Measurements from ENCODE around the gene PDE3B. TPM values are rescaled to one million over a fixed set of nuclear protein-coding genes. Genes with fewer than 3 reads are reported as not detected.
"Not testable (repeated sequence)": the region's sequence is repeated elsewhere in the genome, so short reads cannot be mapped to it uniquely, and the experiment has no call there.

PDE3B gene
- total and polyA plus RNA-seq, 2 donors: 9.8 to 32.9 TPM

- peaks cover 0 to 2% of the 10 kb centered on the region in 2 donors for H3K36me3 ChIP-seq (ENCODE audit: control insufficient read depth in 2 of 2, insufficient read depth in 2 of 2, low read length in 1 of 2)
- H3K27me3 ChIP-seq (ENCODE audit: control insufficient read depth in 2 of 2, insufficient read depth in 1 of 2, low read length in 1 of 2): no peaks in the 10 kb centered on the region
- H3K27ac ChIP-seq (ENCODE audit: low read depth in 1 of 2, low read length in 1 of 2): no peak overlapping the region
- H3K4me1 ChIP-seq (ENCODE audit: control insufficient read depth in 2 of 2, insufficient read depth in 2 of 2, low read length in 2 of 2): no peaks in the 10 kb centered on the region
- H3K9me3 ChIP-seq (ENCODE audit: control insufficient read depth in 2 of 2, insufficient read depth in 1 of 2, low read length in 1 of 2): no peaks in the 10 kb centered on the region
- no peak for DNase-seq (ENCODE audit: low read depth in 6 of 9, low spot score in 9 of 9)
- 88% methylated on average over 1 of the region's 1 CpG for WGBS
- no peak overlapping the region for H3K4me3 ChIP-seq (ENCODE audit: low read length in 2 of 2)
Measured at GRCh38 chr11:14861680-14862079, 218.1 kb downstream of the PDE3B start.

- H3K27ac ChIP-seq (ENCODE audit: low read depth in 1 of 2, low read length in 1 of 2); H3K36me3 ChIP-seq (ENCODE audit: control insufficient read depth in 2 of 2, insufficient read depth in 2 of 2, low read length in 1 of 2); H3K4me3 ChIP-seq (ENCODE audit: low read length in 2 of 2); H3K4me1 ChIP-seq (ENCODE audit: control insufficient read depth in 2 of 2, insufficient read depth in 2 of 2, low read length in 2 of 2); H3K9me3 ChIP-seq (ENCODE audit: control insufficient read depth in 2 of 2, insufficient read depth in 1 of 2, low read length in 1 of 2); DNase-seq (ENCODE audit: low read depth in 6 of 9, low spot score in 9 of 9); H3K27me3 ChIP-seq (ENCODE audit: control insufficient read depth in 2 of 2, insufficient read depth in 1 of 2, low read length in 1 of 2): not testable (repeated sequence)
- 97% methylated on average over 4 of the region's 4 CpGs for WGBS
Measured at GRCh38 chr11:14863775-14864174, 220.2 kb downstream of the PDE3B start.

GRCh38 chr11:14872032-14872431 is 228.4 kb downstream of the PDE3B start:
- H3K4me3 ChIP-seq (ENCODE audit: low read length in 2 of 2): no peak overlapping the region
- H3K36me3 ChIP-seq (ENCODE audit: control insufficient read depth in 2 of 2, insufficient read depth in 2 of 2, low read length in 1 of 2): peaks cover 2 to 3% of the 10 kb centered on the region in 2 donors
- no peaks in the 10 kb centered on the region for H3K27me3 ChIP-seq (ENCODE audit: control insufficient read depth in 2 of 2, insufficient read depth in 1 of 2, low read length in 1 of 2)
- no peaks in the 10 kb centered on the region for H3K4me1 ChIP-seq (ENCODE audit: control insufficient read depth in 2 of 2, insufficient read depth in 2 of 2, low read length in 2 of 2)
- H3K27ac ChIP-seq (ENCODE audit: low read depth in 1 of 2, low read length in 1 of 2): no peak overlapping the region
- H3K9me3 ChIP-seq (ENCODE audit: control insufficient read depth in 2 of 2, insufficient read depth in 1 of 2, low read length in 1 of 2): no peaks in the 10 kb centered on the region
- DNase-seq (ENCODE audit: low read depth in 6 of 9, low spot score in 9 of 9): no peak

- no peak for DNase-seq (ENCODE audit: low read depth in 6 of 9, low spot score in 9 of 9)
- Histone ChIP-seq H3K9me3 (ENCODE audit: control insufficient read depth in 2 of 2, insufficient read depth in 1 of 2, low read length in 1 of 2) (no peaks in the 10 kb centered on the region), H3K4me1 (ENCODE audit: control insufficient read depth in 2 of 2, insufficient read depth in 2 of 2, low read length in 2 of 2) (no peaks in the 10 kb centered on the region), H3K27me3 (ENCODE audit: control insufficient read depth in 2 of 2, insufficient read depth in 1 of 2, low read length in 1 of 2) (no peaks in the 10 kb centered on the region), H3K36me3 (ENCODE audit: control insufficient read depth in 2 of 2, insufficient read depth in 2 of 2, low read length in 1 of 2) (peaks cover 5 to 6% of the 10 kb centered on the region in 2 donors), H3K27ac (ENCODE audit: low read depth in 1 of 2, low read length in 1 of 2) (no peak overlapping the region), H3K4me3 (ENCODE audit: low read length in 2 of 2) (no peak overlapping the region)
- 98% methylated on average over 4 of the region's 4 CpGs for WGBS
Measured at GRCh38 chr11:14873632-14874031, 230.0 kb downstream of the PDE3B start.

GRCh38 chr11:14875163-14875562 is 231.6 kb downstream of the PDE3B start:
- Histone ChIP-seq H3K27me3 (ENCODE audit: control insufficient read depth in 2 of 2, insufficient read depth in 1 of 2, low read length in 1 of 2) (no peaks in the 10 kb centered on the region), H3K27ac (ENCODE audit: low read depth in 1 of 2, low read length in 1 of 2) (no peak overlapping the region), H3K4me3 (ENCODE audit: low read length in 2 of 2) (no peak overlapping the region), H3K9me3 (ENCODE audit: control insufficient read depth in 2 of 2, insufficient read depth in 1 of 2, low read length in 1 of 2) (no peaks in the 10 kb centered on the region), H3K4me1 (ENCODE audit: control insufficient read depth in 2 of 2, insufficient read depth in 2 of 2, low read length in 2 of 2) (no peaks in the 10 kb centered on the region), H3K36me3 (ENCODE audit: control insufficient read depth in 2 of 2, insufficient read depth in 2 of 2, low read length in 1 of 2) (peaks cover 5 to 6% of the 10 kb centered on the region in 2 donors)
- DNase-seq (ENCODE audit: low read depth in 6 of 9, low spot score in 9 of 9): no peak
- WGBS: 98% methylated on average over 5 of the region's 5 CpGs

GRCh38 chr11:14881576-14882193 is 238.1 kb downstream of the PDE3B start:
- H3K9me3 ChIP-seq (ENCODE audit: control insufficient read depth in 2 of 2, insufficient read depth in 1 of 2, low read length in 1 of 2): no peaks in the 10 kb centered on the region
- no peak for DNase-seq (ENCODE audit: low read depth in 6 of 9, low spot score in 9 of 9)
- H3K4me3 ChIP-seq (ENCODE audit: low read length in 2 of 2): no peak overlapping the region
- peaks cover 6 to 9% of the 10 kb centered on the region in 2 donors for H3K36me3 ChIP-seq (ENCODE audit: control insufficient read depth in 2 of 2, insufficient read depth in 2 of 2, low read length in 1 of 2)
- H3K27me3 ChIP-seq (ENCODE audit: control insufficient read depth in 2 of 2, insufficient read depth in 1 of 2, low read length in 1 of 2): no peaks in the 10 kb centered on the region
- H3K4me1 ChIP-seq (ENCODE audit: control insufficient read depth in 2 of 2, insufficient read depth in 2 of 2, low read length in 2 of 2): no peaks in the 10 kb centered on the region
- WGBS: 97% methylated on average over 2 of the region's 2 CpGs
- H3K27ac ChIP-seq (ENCODE audit: low read depth in 1 of 2, low read length in 1 of 2): no peak overlapping the region

GRCh38 chr11:14882196-14882595 is 238.6 kb downstream of the PDE3B start:
- H3K4me1 ChIP-seq (ENCODE audit: control insufficient read depth in 2 of 2, insufficient read depth in 2 of 2, low read length in 2 of 2): no peaks in the 10 kb centered on the region
- 94% methylated on average over 1 of the region's 1 CpG for WGBS
- peaks cover 6 to 9% of the 10 kb centered on the region in 2 donors for H3K36me3 ChIP-seq (ENCODE audit: control insufficient read depth in 2 of 2, insufficient read depth in 2 of 2, low read length in 1 of 2)
- no peak overlapping the region for H3K27ac ChIP-seq (ENCODE audit: low read depth in 1 of 2, low read length in 1 of 2)
- no peak overlapping the region for H3K4me3 ChIP-seq (ENCODE audit: low read length in 2 of 2)
- H3K9me3 ChIP-seq (ENCODE audit: control insufficient read depth in 2 of 2, insufficient read depth in 1 of 2, low read length in 1 of 2): no peaks in the 10 kb centered on the region
- no peaks in the 10 kb centered on the region for H3K27me3 ChIP-seq (ENCODE audit: control insufficient read depth in 2 of 2, insufficient read depth in 1 of 2, low read length in 1 of 2)
- no peak for DNase-seq (ENCODE audit: low read depth in 6 of 9, low spot score in 9 of 9)

GRCh38 chr11:14883683-14884082 is 240.1 kb downstream of the PDE3B start:
- not testable (repeated sequence) for H3K36me3 ChIP-seq (ENCODE audit: control insufficient read depth in 2 of 2, insufficient read depth in 2 of 2, low read length in 1 of 2); H3K27ac ChIP-seq (ENCODE audit: low read depth in 1 of 2, low read length in 1 of 2); H3K4me3 ChIP-seq (ENCODE audit: low read length in 2 of 2); DNase-seq (ENCODE audit: low read depth in 6 of 9, low spot score in 9 of 9); H3K27me3 ChIP-seq (ENCODE audit: control insufficient read depth in 2 of 2, insufficient read depth in 1 of 2, low read length in 1 of 2); H3K4me1 ChIP-seq (ENCODE audit: control insufficient read depth in 2 of 2, insufficient read depth in 2 of 2, low read length in 2 of 2); H3K9me3 ChIP-seq (ENCODE audit: control insufficient read depth in 2 of 2, insufficient read depth in 1 of 2, low read length in 1 of 2)
- 100% methylated on average over 1 of the region's 1 CpG for WGBS

GRCh38 chr11:14884667-14885273 is 241.2 kb downstream of the PDE3B start:
- H3K4me1 ChIP-seq (ENCODE audit: control insufficient read depth in 2 of 2, insufficient read depth in 2 of 2, low read length in 2 of 2): peaks cover 0 to 2% of the 10 kb centered on the region in 2 donors
- H3K4me3 ChIP-seq (ENCODE audit: low read length in 2 of 2): no peak overlapping the region
- no peak for DNase-seq (ENCODE audit: low read depth in 6 of 9, low spot score in 9 of 9)
- H3K36me3 ChIP-seq (ENCODE audit: control insufficient read depth in 2 of 2, insufficient read depth in 2 of 2, low read length in 1 of 2): peaks cover 3 to 4% of the 10 kb centered on the region in 2 donors
- no peak overlapping the region for H3K27ac ChIP-seq (ENCODE audit: low read depth in 1 of 2, low read length in 1 of 2)
- WGBS: 96% methylated on average over 1 of the region's 1 CpG
- no peaks in the 10 kb centered on the region for H3K27me3 ChIP-seq (ENCODE audit: control insufficient read depth in 2 of 2, insufficient read depth in 1 of 2, low read length in 1 of 2)
- H3K9me3 ChIP-seq (ENCODE audit: control insufficient read depth in 2 of 2, insufficient read depth in 1 of 2, low read length in 1 of 2): no peaks in the 10 kb centered on the region
